Measurements from ENCODE around the gene PSMD12.
"Not testable (repeated sequence)": the region's sequence is repeated elsewhere in the genome, so short reads cannot be mapped to it uniquely, and the experiment has no call there.

Gene PSMD12

GRCh38 chr17:67366193-67367157, at the start of gene PSMD12:
PSMD12 (minus strand) TSS chr17:67366577; CDS start chr17:67366519, 58 bp downstream.
- peak; percentile 94 for DNase-seq

- DNase-seq = no peak
These were observed 48.9 kb upstream of the PSMD12 start for GRCh38 chr17:67415291-67415690.

GRCh38 chr17:67414559-67414958, 48.2 kb upstream of the PSMD12 start:
- no peak for DNase-seq

GRCh38 chr17:67414130-67414529, 47.8 kb upstream of the PSMD12 start:
- DNase-seq = no peak

GRCh38 chr17:67413388-67413787, 47.0 kb upstream of the PSMD12 start:
- no peak for DNase-seq

- no peak for DNase-seq
These were observed 46.6 kb upstream of the PSMD12 start for GRCh38 chr17:67412941-67413340.

- DNase-seq = no peak
These were observed 45.7 kb upstream of the PSMD12 start for GRCh38 chr17:67412032-67412431.

GRCh38 chr17:67411397-67411796, 45.0 kb upstream of the PSMD12 start:
- no peak for DNase-seq

- DNase-seq = not testable (repeated sequence)
These were observed 42.1 kb upstream of the PSMD12 start for GRCh38 chr17:67408455-67408830.

GRCh38 chr17:67403483-67403882, 37.1 kb upstream of the PSMD12 start:
- no peak for DNase-seq

- no peak for DNase-seq
These were observed 36.7 kb upstream of the PSMD12 start for GRCh38 chr17:67403065-67403464.

GRCh38 chr17:67401598-67402504, 35.5 kb upstream of the PSMD12 start:
- no peak for DNase-seq

- no peak for DNase-seq
These were observed 34.7 kb upstream of the PSMD12 start for GRCh38 chr17:67401106-67401505.

GRCh38 chr17:67400193-67400592, 33.8 kb upstream of the PSMD12 start:
- no peak for DNase-seq

- DNase-seq = no peak
These were observed 33.3 kb upstream of the PSMD12 start for GRCh38 chr17:67399676-67400075.

GRCh38 chr17:67393809-67394397, 27.5 kb upstream of the PSMD12 start:
- no peak for DNase-seq

GRCh38 chr17:67392111-67392510, 25.7 kb upstream of the PSMD12 start:
- peak; percentile 30 for DNase-seq

GRCh38 chr17:67390646-67391361, 24.4 kb upstream of the PSMD12 start:
- peak; percentile 77 for DNase-seq

GRCh38 chr17:67390006-67390645, 23.7 kb upstream of the PSMD12 start:
- DNase-seq = no peak

GRCh38 chr17:67388986-67389385, 22.6 kb upstream of the PSMD12 start:
- DNase-seq = no peak

- peak; percentile 32 for DNase-seq
These were observed 22.2 kb upstream of the PSMD12 start for GRCh38 chr17:67388536-67388935.
